HG02678 (cell line): ENCODE measurements around the gene RTN4RL1.

ENCODE experiments used
- ATAC-seq: cut with Tn5 transposase; IDR thresholded peaks from one replicate; pipeline ENCODE4 v1.9.1; 2021; ENCODE audit warnings: mild to moderate bottlenecking, moderate library complexity; ENCODE audit not compliant: unreplicated experiment

RTN4RL1 gene

GRCh38 chr17:1979182-1979985 lies 45.8 kb downstream of the RTN4RL1 start:
- ATAC-seq = no peak

- ATAC-seq = no peak
These were observed 46.7 kb downstream of the RTN4RL1 start for GRCh38 chr17:1978396-1978949.

GRCh38 chr17:1977583-1978395 lies 47.3 kb downstream of the RTN4RL1 start:
- no peak for ATAC-seq

- ATAC-seq = no peak
These were observed 48.5 kb downstream of the RTN4RL1 start for GRCh38 chr17:1976683-1977064.

GRCh38 chr17:1976000-1976682 lies 49.0 kb downstream of the RTN4RL1 start:
- ATAC-seq = no peak

- no peak for ATAC-seq
These were observed 49.6 kb downstream of the RTN4RL1 start for GRCh38 chr17:1975573-1975972.

GRCh38 chr17:1972487-1973160 lies 52.5 kb downstream of the RTN4RL1 start:
- ATAC-seq = no peak

- ATAC-seq = no peak
These were observed 54.2 kb downstream of the RTN4RL1 start for GRCh38 chr17:1970843-1971384.

GRCh38 chr17:1969712-1970111 lies 55.4 kb downstream of the RTN4RL1 start:
- ATAC-seq = no peak

- ATAC-seq = no peak
These were observed 57.9 kb downstream of the RTN4RL1 start for GRCh38 chr17:1967213-1967612.

- ATAC-seq = no peak
These were observed 58.7 kb downstream of the RTN4RL1 start for GRCh38 chr17:1966274-1967086.

- no peak for ATAC-seq
These were observed 59.4 kb downstream of the RTN4RL1 start for GRCh38 chr17:1965556-1966273.

GRCh38 chr17:1963250-1963649 lies 61.9 kb downstream of the RTN4RL1 start:
- ATAC-seq = no peak

- no peak for ATAC-seq
These were observed 63.9 kb downstream of the RTN4RL1 start for GRCh38 chr17:1961189-1961588.

GRCh38 chr17:1960545-1960912 lies 64.6 kb downstream of the RTN4RL1 start:
- no peak for ATAC-seq

GRCh38 chr17:1959871-1960544 lies 65.1 kb downstream of the RTN4RL1 start:
- no peak for ATAC-seq

GRCh38 chr17:1958134-1958881 lies 66.8 kb downstream of the RTN4RL1 start:
- no peak for ATAC-seq

- ATAC-seq = no peak
These were observed 68.1 kb downstream of the RTN4RL1 start for GRCh38 chr17:1957037-1957436.
